HepG2 (cell line): ENCODE results near the gene AKR1C3. TPM values are rescaled to one million over a fixed set of nuclear protein-coding genes. Genes with fewer than 3 reads are reported as not detected.
A peak's percentile ranks its signal among the peaks of the same experiment; 100 is the strongest.

Experiments used
- ARHGAP35 ChIP-seq: sonication (generic); formaldehyde crosslinking; IDR thresholded peaks from 2 replicates; pipeline ENCODE4 v1.9.0; 2022; ENCODE audit warnings: mild to moderate bottlenecking, inconsistent platforms, moderate library complexity, missing genetic modification reagents, borderline replicate concordance
- GZF1 ChIP-seq: sonication (generic); formaldehyde crosslinking; IDR thresholded peaks from 2 replicates; pipeline ENCODE4 v1.5.1; 2020; ENCODE audit warnings: mild to moderate bottlenecking, missing genetic modification reagents
- HNRNPL ChIP-seq: fragments of 200-400 bp; formaldehyde crosslinking; IDR thresholded peaks from 2 replicates; pipeline ENCODE4 v1.6.1; 2017; ENCODE audit warnings: mild to moderate bottlenecking, low read depth, low read length
- HNRNPUL1 ChIP-seq: fragments of 200-400 bp; formaldehyde crosslinking; IDR thresholded peaks from 2 replicates; pipeline ENCODE4 v1.6.1; 2017; ENCODE audit warnings: low read depth, mild to moderate bottlenecking, low read length, moderate library complexity
- MBNL3 ChIP-seq: fragments of 250-450 bp; sonication (Bioruptor Pico); conservative IDR thresholded peaks from 2 replicates; pipeline ENCODE4 v1.8.0; 2022; ENCODE audit warnings: mild to moderate bottlenecking, inconsistent platforms
- MEIS2 ChIP-seq: sonication (generic); formaldehyde crosslinking; IDR thresholded peaks from 2 replicates; pipeline ENCODE4 v1.9.0; 2021; ENCODE audit warnings: mild to moderate bottlenecking, missing genetic modification reagents
- ONECUT2 ChIP-seq: sonication (generic); formaldehyde crosslinking; IDR thresholded peaks from 2 replicates; pipeline ENCODE4 v1.4.0; 2020; ENCODE audit warnings: missing genetic modification reagents
- RBAK ChIP-seq: sonication (generic); formaldehyde crosslinking; IDR thresholded peaks from 2 replicates; pipeline ENCODE4 v1.5.1; 2020; ENCODE audit warnings: mild to moderate bottlenecking, missing genetic modification reagents
- RERE ChIP-seq: IDR thresholded peaks from 2 replicates; pipeline ENCODE4 v1.6.1; 2016; ENCODE audit warnings: low read depth, missing genetic modification reagents, missing compliant biosample characterization
- SYNCRIP ChIP-seq: fragments of 200-400 bp; formaldehyde crosslinking; IDR thresholded peaks from 2 replicates; pipeline ENCODE4 v1.6.1; 2018; ENCODE audit warnings: mild to moderate bottlenecking, low read depth, low read length; ENCODE audit not compliant: insufficient read depth
- THRA ChIP-seq: sonication (generic); formaldehyde crosslinking; IDR thresholded peaks from 2 replicates; pipeline ENCODE4 v1.4.0; 2020; ENCODE audit warnings: missing genetic modification reagents, borderline replicate concordance
- ZNF142 ChIP-seq: sonication (generic); formaldehyde crosslinking; IDR thresholded peaks from 2 replicates; pipeline ENCODE4 v1.4.0; 2020; ENCODE audit warnings: missing genetic modification reagents
- polyA plus RNA-seq, 8 experiments: library from polyadenylated mRNA; depleted of rRNA in 3 of 8; stranded (reverse) in 7 of 8; unstranded in 1 of 8; fragments of >200 nt; fragmentation: Illumina TruSeq in 4 of 8; extraction: Trizol in 4 of 8; gene quantifications; 2 replicates each; pipeline versions ENCODE4 v1.2.1 to v1.2.3, GENCODE V29; 2011 to 2016; ENCODE audit warnings: low read depth in 4 of 8, missing spikeins in 1 of 8, mixed read lengths in 1 of 8; ENCODE audit not compliant: insufficient read depth in 1 of 8
- total RNA-seq, 5 experiments: library from RNA; depleted of rRNA; stranded (reverse); fragments of >200 nt; fragmentation: Illumina TruSeq; extraction: Trizol; gene quantifications; 2 replicates each; pipeline ENCODE4 v1.2.3, GENCODE V29; 2016; ENCODE audit warnings: low read depth in 1 of 5
- TF ChIP-seq, protein P1 (sequence below): sonication (generic); formaldehyde crosslinking; IDR thresholded peaks from 2 replicates; pipeline ENCODE4 v1.4.0; 2020; ENCODE audit warnings: mild to moderate bottlenecking, missing genetic modification reagents

The AKR1C3 gene
- total and polyA plus RNA-seq, 2 of the 13 experiments (the other 11 are each of a cell fraction or from before 2014, with no cell fraction given) = 368 to 532 TPM

- TF ChIP-seq RERE (CRISPR knock-in tag) (peak; percentile 89), ONECUT2 (CRISPR knock-in tag) (0 out of 2 replicates have a peak, but pooled peaks have one; percentile 33), ARHGAP35 (0 out of 2 replicates have a peak, but pooled peaks have one; percentile 11), ZNF142 (CRISPR knock-in tag) (0 out of 2 replicates have a peak, but pooled peaks have one; percentile 61), GZF1 (CRISPR knock-in tag) (no peak), THRA (CRISPR knock-in tag) (peak; percentile 91), RBAK (no peak), MEIS2 (CRISPR knock-in tag) (peak; percentile 82; the same call in 1 of the 2 replicates), MBNL3 (CRISPR knock-in tag) (0 out of 2 replicates have a peak, but pooled peaks have one; percentile 33), HNRNPUL1 (peak; percentile 91), HNRNPL (no peak), SYNCRIP (no peak)
- TF ChIP-seq, protein P1, sequence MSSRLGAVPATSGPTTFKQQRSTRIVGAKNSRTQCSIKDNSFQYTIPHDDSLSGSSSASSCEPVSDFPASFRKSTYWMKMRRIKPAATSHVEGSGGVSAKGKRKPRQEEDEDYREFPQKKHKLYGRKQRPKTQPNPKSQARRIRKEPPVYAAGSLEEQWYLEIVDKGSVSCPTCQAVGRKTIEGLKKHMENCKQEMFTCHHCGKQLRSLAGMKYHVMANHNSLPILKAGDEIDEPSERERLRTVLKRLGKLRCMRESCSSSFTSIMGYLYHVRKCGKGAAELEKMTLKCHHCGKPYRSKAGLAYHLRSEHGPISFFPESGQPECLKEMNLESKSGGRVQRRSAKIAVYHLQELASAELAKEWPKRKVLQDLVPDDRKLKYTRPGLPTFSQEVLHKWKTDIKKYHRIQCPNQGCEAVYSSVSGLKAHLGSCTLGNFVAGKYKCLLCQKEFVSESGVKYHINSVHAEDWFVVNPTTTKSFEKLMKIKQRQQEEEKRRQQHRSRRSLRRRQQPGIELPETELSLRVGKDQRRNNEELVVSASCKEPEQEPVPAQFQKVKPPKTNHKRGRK = no peak
These were observed 53.2 kb downstream of the AKR1C3 start (continued) for GRCh38 chr10:5147255-5147980.
